Measurements from ENCODE around the gene CHRM4. TPM values are rescaled to one million over a fixed set of nuclear protein-coding genes. Genes with fewer than 3 reads are reported as not detected.

Gene CHRM4
- total and polyA plus RNA-seq, 2 of the 13 experiments (the other 11 are each of a cell fraction or from before 2014, with no cell fraction given): 0.13 to 0.21 TPM

DNA sequence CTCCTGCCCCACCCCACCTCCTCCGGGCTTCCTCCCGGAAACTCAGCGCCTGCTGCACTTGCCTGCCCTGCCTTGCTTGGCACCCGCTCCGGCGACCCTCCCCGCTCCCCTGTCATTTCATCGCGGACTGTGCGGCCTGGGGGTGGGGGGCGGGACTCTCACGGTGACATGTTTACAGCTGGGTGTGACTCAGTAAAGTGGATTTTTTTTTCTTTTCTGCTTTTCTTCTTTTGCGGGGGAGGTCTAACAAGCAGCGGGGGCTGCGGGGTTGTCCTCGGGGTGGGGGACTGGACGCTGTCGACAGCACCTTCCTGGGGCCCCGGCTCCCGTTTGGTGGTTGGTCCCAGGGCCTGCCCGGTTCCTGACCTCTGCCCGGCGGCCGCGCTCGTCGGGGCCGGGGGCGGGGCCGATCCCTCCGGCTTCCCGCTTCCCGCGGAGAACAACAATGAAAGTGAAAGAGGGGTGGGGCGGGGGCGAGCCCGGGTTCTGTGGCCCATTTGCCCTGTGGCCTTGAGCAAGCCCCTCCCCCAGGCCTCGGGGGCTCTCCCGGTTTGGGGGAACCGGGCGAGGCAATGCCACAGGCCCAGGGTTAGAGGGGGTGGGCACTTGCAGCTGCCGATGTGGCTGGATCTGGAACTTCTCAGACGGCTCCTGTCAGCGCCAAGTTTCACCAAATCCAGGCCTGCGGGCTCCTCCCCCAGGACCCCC, 11.1 kb downstream of the CHRM4 start (continued):
- TF ChIP-seq, protein P1, sequence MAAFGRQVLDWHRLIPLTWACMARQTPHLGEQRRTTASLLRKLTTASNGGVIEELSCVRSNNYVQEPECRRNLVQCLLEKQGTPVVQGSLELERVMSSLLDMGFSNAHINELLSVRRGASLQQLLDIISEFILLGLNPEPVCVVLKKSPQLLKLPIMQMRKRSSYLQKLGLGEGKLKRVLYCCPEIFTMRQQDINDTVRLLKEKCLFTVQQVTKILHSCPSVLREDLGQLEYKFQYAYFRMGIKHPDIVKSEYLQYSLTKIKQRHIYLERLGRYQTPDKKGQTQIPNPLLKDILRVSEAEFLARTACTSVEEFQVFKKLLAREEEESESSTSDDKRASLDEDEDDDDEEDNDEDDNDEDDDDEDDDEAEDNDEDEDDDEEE (CRISPR knock-in tag; IDR thresholded peaks at IDR 0.05): no peak
- no peak for TF ChIP-seq ZNF747 (CRISPR knock-in tag; IDR thresholded peaks at IDR 0.05; ENCODE audit: borderline replicate concordance)
- TF ChIP-seq MED8 (CRISPR knock-in tag; IDR thresholded peaks at IDR 0.05; ENCODE audit: insufficient replicate concordance): no peak
- TF ChIP-seq KAT7 (CRISPR knock-in tag; IDR thresholded peaks at IDR 0.05; ENCODE audit: borderline replicate concordance): no peak
- no peak for TF ChIP-seq SUZ12 (IDR thresholded peaks at IDR 0.05; ENCODE audit: low read depth, low read length)
- 0 out of 2 replicates have a peak, but pooled peaks have one; percentile 38 for TF ChIP-seq ZNF451 (CRISPR knock-in tag; IDR thresholded peaks at IDR 0.05)
- no peak for TF ChIP-seq ZNF660 (CRISPR knock-in tag; IDR thresholded peaks at IDR 0.05; ENCODE audit: borderline replicate concordance, low read depth)
- TF ChIP-seq CBX2 (IDR thresholded peaks at IDR 0.05; ENCODE audit: low read depth, low read length): no peak
- TF ChIP-seq CBX2 (CRISPR knock-in tag; IDR thresholded peaks at IDR 0.05; ENCODE audit: low read depth): no peak
- TF ChIP-seq HMGA1 (CRISPR knock-in tag; conservative IDR thresholded peaks at IDR 0.05): no peak
- TF ChIP-seq, protein P2, sequence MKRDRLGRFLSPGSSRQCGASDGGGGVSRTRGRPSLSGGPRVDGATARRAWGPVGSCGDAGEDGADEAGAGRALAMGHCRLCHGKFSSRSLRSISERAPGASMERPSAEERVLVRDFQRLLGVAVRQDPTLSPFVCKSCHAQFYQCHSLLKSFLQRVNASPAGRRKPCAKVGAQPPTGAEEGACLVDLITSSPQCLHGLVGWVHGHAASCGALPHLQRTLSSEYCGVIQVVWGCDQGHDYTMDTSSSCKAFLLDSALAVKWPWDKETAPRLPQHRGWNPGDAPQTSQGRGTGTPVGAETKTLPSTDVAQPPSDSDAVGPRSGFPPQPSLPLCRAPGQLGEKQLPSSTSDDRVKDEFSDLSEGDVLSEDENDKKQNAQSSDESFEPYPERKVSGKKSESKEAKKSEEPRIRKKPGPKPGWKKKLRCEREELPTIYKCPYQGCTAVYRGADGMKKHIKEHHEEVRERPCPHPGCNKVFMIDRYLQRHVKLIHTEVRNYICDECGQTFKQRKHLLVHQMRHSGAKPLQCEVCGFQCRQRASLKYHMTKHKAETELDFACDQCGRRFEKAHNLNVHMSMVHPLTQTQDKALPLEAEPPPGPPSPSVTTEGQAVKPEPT (CRISPR knock-in tag; IDR thresholded peaks at IDR 0.05; ENCODE audit: low read depth): no peak
- peak; percentile 85 for TF ChIP-seq SP5 (CRISPR knock-in tag; IDR thresholded peaks at IDR 0.05; ENCODE audit: borderline replicate concordance, low read depth)
- TF ChIP-seq RAD51 (IDR thresholded peaks at IDR 0.05; ENCODE audit: borderline replicate concordance): no peak
- TF ChIP-seq YY1 (IDR thresholded peaks at IDR 0.05; ENCODE audit: insufficient read depth, insufficient replicate concordance, low read depth, low read length): no peak
- peak; percentile 43; the same call in 1 of the 2 replicates for TF ChIP-seq ERF (CRISPR knock-in tag; IDR thresholded peaks at IDR 0.05)
- TF ChIP-seq, protein P3, sequence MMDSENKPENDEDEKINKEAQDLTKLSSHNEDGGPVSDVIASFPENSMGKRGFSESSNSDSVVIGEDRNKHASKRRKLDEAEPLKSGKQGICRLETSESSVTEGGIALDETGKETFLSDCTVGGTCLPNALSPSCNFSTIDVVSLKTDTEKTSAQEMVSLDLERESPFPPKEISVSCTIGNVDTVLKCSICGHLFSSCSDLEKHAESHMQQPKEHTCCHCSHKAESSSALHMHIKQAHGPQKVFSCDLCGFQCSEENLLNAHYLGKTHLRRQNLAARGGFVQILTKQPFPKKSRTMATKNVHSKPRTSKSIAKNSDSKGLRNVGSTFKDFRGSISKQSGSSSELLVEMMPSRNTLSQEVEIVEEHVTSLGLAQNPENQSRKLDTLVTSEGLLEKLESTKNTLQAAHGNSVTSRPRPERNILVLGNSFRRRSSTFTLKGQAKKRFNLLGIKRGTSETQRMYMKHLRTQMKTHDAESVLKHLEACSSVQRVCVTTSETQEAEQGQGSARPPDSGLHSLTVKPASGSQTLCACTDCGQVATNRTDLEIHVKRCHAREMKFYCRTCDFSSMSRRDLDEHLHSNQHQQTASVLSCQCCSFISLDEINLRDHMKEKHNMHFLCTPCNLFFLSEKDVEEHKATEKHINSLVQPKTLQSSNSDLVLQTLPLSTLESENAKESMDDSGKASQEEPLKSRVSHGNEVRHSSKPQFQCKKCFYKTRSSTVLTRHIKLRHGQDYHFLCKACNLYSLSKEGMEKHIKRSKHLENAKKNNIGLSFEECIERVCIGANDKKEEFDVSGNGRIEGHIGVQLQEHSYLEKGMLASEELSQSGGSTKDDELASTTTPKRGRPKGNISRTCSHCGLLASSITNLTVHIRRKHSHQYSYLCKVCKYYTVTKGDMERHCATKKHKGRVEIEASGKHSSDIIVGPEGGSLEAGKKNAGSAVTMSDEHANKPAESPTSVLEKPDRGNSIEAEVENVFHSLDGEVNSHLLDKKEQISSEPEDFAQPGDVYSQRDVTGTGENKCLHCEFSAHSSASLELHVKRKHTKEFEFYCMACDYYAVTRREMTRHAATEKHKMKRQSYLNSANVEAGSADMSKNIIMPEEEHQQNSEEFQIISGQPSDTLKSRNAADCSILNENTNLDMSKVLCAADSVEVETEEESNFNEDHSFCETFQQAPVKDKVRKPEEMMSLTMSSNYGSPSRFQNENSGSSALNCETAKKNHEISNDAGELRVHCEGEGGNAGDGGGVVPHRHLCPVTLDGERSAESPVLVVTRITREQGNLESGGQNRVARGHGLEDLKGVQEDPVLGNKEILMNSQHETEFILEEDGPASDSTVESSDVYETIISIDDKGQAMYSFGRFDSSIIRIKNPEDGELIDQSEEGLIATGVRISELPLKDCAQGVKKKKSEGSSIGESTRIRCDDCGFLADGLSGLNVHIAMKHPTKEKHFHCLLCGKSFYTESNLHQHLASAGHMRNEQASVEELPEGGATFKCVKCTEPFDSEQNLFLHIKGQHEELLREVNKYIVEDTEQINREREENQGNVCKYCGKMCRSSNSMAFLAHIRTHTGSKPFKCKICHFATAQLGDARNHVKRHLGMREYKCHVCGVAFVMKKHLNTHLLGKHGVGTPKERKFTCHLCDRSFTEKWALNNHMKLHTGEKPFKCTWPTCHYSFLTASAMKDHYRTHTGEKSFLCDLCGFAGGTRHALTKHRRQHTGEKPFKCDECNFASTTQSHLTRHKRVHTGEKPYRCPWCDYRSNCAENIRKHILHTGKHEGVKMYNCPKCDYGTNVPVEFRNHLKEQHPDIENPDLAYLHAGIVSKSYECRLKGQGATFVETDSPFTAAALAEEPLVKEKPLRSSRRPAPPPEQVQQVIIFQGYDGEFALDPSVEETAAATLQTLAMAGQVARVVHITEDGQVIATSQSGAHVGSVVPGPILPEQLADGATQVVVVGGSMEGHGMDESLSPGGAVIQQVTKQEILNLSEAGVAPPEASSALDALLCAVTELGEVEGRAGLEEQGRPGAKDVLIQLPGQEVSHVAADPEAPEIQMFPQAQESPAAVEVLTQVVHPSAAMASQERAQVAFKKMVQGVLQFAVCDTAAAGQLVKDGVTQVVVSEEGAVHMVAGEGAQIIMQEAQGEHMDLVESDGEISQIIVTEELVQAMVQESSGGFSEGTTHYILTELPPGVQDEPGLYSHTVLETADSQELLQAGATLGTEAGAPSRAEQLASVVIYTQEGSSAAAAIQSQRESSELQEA (CRISPR knock-in tag; IDR thresholded peaks at IDR 0.05; ENCODE audit: not compliant biosample characterization): no peak
- TF ChIP-seq TAF15 (IDR thresholded peaks at IDR 0.05; ENCODE audit: low read depth, low read length, poor library complexity, severe bottlenecking): no peak
- no peak for TF ChIP-seq ATRX (CRISPR knock-in tag; IDR thresholded peaks at IDR 0.05; ENCODE audit: borderline replicate concordance)
- TF ChIP-seq NFKB2 (CRISPR knock-in tag; IDR thresholded peaks at IDR 0.05; ENCODE audit: borderline replicate concordance): no peak
